ENCODE measurements around the gene ZNF654.

DNA sequence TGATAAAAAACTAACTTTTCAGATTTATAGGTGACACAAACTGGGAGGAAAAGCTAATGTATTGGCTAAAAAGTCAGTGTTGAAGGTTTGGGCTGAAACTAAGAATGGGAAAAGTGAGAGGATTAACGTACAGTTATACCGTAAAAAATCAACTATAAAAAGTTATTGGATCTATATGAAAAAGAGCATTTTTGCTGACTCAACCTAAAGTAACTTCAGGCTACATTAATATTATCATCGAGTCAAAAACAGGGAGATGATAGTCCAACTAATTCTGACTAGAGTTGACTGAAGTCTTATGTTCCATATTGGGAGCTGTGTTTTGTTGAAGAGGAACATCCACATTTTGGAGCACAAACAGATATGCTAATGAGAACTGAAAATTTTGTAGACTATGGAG lies 19.9 kb downstream of the ZNF654 start:
- TF ChIP-seq BCL6 (CRISPR knock-in tag; IDR thresholded peaks at IDR 0.05) (no peak), GATA2 (CRISPR knock-in tag; IDR thresholded peaks at IDR 0.05) (no peak), BACH1 (tag; IDR thresholded peaks at IDR 0.05) (no peak), SP2 (IDR thresholded peaks at IDR 0.05; ENCODE audit: extremely low read depth, low read depth, low read length, poor library complexity, severe bottlenecking) (no peak), ZNF146 (CRISPR knock-in tag; IDR thresholded peaks at IDR 0.05; ENCODE audit: unreplicated experiment) (no peak), HMG20A (CRISPR knock-in tag; conservative IDR thresholded peaks at IDR 0.05) (no peak), NFRKB (IDR thresholded peaks at IDR 0.05; ENCODE audit: low read depth) (no peak)
- TF ChIP-seq, protein P1, sequence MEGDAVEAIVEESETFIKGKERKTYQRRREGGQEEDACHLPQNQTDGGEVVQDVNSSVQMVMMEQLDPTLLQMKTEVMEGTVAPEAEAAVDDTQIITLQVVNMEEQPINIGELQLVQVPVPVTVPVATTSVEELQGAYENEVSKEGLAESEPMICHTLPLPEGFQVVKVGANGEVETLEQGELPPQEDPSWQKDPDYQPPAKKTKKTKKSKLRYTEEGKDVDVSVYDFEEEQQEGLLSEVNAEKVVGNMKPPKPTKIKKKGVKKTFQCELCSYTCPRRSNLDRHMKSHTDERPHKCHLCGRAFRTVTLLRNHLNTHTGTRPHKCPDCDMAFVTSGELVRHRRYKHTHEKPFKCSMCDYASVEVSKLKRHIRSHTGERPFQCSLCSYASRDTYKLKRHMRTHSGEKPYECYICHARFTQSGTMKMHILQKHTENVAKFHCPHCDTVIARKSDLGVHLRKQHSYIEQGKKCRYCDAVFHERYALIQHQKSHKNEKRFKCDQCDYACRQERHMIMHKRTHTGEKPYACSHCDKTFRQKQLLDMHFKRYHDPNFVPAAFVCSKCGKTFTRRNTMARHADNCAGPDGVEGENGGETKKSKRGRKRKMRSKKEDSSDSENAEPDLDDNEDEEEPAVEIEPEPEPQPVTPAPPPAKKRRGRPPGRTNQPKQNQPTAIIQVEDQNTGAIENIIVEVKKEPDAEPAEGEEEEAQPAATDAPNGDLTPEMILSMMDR (IDR thresholded peaks at IDR 0.05 in 2 of 3, conservative IDR thresholded peaks at IDR 0.05 in 1 of 3; ENCODE audit: insufficient read depth in 2 of 3, low read depth in 1 of 3, low read length in 3 of 3), result no peak

Data from K562 (cell line).